Gastroesophageal sphincter (tissue), 4 donors: ENCODE results near the gene E4F1. TPM values are rescaled to one million over a fixed set of nuclear protein-coding genes. Genes with fewer than 3 reads are reported as not detected.

ENCODE experiments used
- ATAC-seq: fragments of 150-250 bp; one replicate; pipeline ENCODE4 v1.9.1; 2016; ENCODE audit warnings: mild to moderate bottlenecking, moderate library complexity
- H3K27ac ChIP-seq, 4 donors: fragments of 200-600 bp; sonication (generic) in 3 of 4; 1 replicate in 3 of 4; 2 replicates in 1 of 4; pipeline ENCODE4 v1.5.1; 2016 to 2019
- H3K27me3 ChIP-seq: fragments of 200-600 bp; sonication (generic); one replicate; pipeline ENCODE4 v1.5.1; 2019
- H3K36me3 ChIP-seq, 2 donors: fragments of 200-600 bp; sonication (generic); one replicate each; pipeline ENCODE4 v1.5.1; 2019; ENCODE audit warnings: control low read depth in 1 of 2
- H3K4me1 ChIP-seq, 3 donors: fragments of 200-600 bp; sonication (generic); 1 replicate in 2 of 3; 2 replicates in 1 of 3; pipeline ENCODE4 v1.5.1; 2016 to 2019; ENCODE audit warnings: control low read depth in 2 of 3
- H3K4me3 ChIP-seq, 2 donors: fragments of 200-600 bp; sonication (generic); one replicate each; pipeline ENCODE4 v1.5.1; 2019; ENCODE audit warnings: mild to moderate bottlenecking in 1 of 2, moderate library complexity in 1 of 2
- H3K9me3 ChIP-seq, 3 donors: fragments of 200-600 bp; sonication (generic); one replicate each; pipeline ENCODE4 v1.5.1; 2017 to 2019; ENCODE audit warnings: control low read depth in 2 of 3
- EP300 ChIP-seq: sonication (generic); formaldehyde crosslinking; IDR thresholded peaks from one replicate; pipeline ENCODE4 v1.6.1; 2017; ENCODE audit warnings: antibody characterized with exemption, mild to moderate bottlenecking
- POLR2A ChIP-seq, 2 donors: fragments of 450-650 bp; IDR thresholded peaks; one replicate each; pipeline ENCODE4 v1.6.1; 2017; ENCODE audit warnings: antibody characterized with exemption in 2 of 2, mild to moderate bottlenecking in 2 of 2, moderate library complexity in 1 of 2
- POLR2AphosphoS5 ChIP-seq: sonication (generic); formaldehyde crosslinking; IDR thresholded peaks from one replicate; pipeline ENCODE4 v1.6.1; 2017; ENCODE audit warnings: antibody characterized with exemption
- WGBS, 2 donors: methylation state at CpG; one replicate each; pipeline ENCODE4 v1.1.5; 2018; ENCODE audit warnings: low coverage in 1 of 2; 5-methylcytosine and 5-hydroxymethylcytosine counted together
- total RNA-seq, 4 donors: library from RNA; depleted of rRNA; stranded (reverse); fragments of >200 nt; gene quantifications; one replicate each; pipeline ENCODE4 v1.1.0, GENCODE V29; 2016
- TF ChIP-seq, protein P1 (sequence below), 4 experiments: fragments of 200-600 bp in 2 of 4; fragments of 450-650 bp in 2 of 4; sonication (generic) in 1 of 4; IDR thresholded peaks; one replicate each; pipeline ENCODE4 v1.5.1; 2017 to 2019; ENCODE audit warnings: antibody characterized with exemption in 4 of 4, mild to moderate bottlenecking in 2 of 4, moderate library complexity in 2 of 4

Gene E4F1
- total RNA-seq, 4 donors from 2014 or later: 23.1 to 35.2 (median 28.8) TPM

DNA sequence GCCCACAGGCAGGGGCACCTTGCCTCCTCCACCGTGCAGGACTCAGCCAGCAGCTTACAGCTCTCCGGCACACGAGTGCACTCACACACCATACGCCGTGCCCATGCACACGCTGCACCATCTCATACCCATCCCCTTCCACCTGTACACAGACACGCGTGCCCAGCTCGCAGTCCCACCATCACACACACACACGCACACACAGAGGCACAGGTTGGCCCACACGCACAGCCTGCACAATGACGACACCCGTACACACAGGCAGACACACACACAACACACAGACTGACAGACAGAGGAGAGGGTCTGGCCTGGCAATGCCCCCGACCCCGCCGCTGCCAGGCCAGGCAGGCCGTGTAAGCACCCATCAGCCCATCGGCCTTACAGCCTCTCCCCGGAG is 39.0 kb upstream of the E4F1 start:
- Histone ChIP-seq H3K4me1 (no peaks in the 10 kb centered on the region), H3K4me3 (no peak overlapping the region), H3K9me3 (no peaks in the 10 kb centered on the region), H3K27me3 (peaks cover 4% of the 10 kb centered on the region), H3K27ac (no peak overlapping the region), H3K36me3 (no peaks in the 10 kb centered on the region)
- ATAC-seq: no peak
- TF ChIP-seq, protein P1, sequence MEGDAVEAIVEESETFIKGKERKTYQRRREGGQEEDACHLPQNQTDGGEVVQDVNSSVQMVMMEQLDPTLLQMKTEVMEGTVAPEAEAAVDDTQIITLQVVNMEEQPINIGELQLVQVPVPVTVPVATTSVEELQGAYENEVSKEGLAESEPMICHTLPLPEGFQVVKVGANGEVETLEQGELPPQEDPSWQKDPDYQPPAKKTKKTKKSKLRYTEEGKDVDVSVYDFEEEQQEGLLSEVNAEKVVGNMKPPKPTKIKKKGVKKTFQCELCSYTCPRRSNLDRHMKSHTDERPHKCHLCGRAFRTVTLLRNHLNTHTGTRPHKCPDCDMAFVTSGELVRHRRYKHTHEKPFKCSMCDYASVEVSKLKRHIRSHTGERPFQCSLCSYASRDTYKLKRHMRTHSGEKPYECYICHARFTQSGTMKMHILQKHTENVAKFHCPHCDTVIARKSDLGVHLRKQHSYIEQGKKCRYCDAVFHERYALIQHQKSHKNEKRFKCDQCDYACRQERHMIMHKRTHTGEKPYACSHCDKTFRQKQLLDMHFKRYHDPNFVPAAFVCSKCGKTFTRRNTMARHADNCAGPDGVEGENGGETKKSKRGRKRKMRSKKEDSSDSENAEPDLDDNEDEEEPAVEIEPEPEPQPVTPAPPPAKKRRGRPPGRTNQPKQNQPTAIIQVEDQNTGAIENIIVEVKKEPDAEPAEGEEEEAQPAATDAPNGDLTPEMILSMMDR (IDR thresholded peaks at IDR 0.05): no peak
- TF ChIP-seq POLR2AphosphoS5 (no peak), EP300 (no peak), POLR2A (IDR thresholded peaks at IDR 0.05) (no peak)
- no CpG with 5 or more reads among the region's 19 CpGs for WGBS, 2 donors

DNA sequence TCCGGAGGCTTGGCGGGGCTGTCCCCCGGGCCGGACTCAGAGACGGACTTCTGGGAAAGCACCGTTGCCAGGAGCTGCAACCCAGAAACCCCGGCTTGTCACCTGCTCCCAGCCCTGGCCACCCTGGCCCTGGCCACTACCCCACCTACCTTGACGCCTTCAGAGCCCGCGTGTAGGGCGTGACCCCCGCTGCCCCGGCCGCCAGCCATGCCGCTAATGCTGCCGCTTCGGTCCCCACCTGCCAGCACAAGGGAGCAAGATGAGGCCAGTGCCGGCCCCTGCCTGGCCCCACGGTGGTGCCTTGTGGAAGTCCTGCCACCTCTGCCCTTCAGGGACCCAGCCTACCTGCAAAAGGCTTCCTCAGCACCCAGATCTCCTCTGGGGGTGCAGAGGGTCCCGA is 38.4 kb upstream of the E4F1 start:
- no peak for ATAC-seq
- H3K4me3 ChIP-seq: no peak overlapping the region
- no peaks in the 10 kb centered on the region for H3K36me3 ChIP-seq
- 100% methylated on average over 1 of the region's 20 CpGs; no CpG with 5 or more reads in 1 of the 2 donors for WGBS, 2 donors
- TF ChIP-seq, protein P1 (IDR thresholded peaks at IDR 0.05): no peak
- TF ChIP-seq POLR2AphosphoS5 (no peak), EP300 (no peak), POLR2A (IDR thresholded peaks at IDR 0.05) (no peak)
- no peak overlapping the region for H3K27ac ChIP-seq
- no peaks in the 10 kb centered on the region for H3K4me1 ChIP-seq
- no peaks in the 10 kb centered on the region for H3K27me3 ChIP-seq
- no peaks in the 10 kb centered on the region for H3K9me3 ChIP-seq

DNA sequence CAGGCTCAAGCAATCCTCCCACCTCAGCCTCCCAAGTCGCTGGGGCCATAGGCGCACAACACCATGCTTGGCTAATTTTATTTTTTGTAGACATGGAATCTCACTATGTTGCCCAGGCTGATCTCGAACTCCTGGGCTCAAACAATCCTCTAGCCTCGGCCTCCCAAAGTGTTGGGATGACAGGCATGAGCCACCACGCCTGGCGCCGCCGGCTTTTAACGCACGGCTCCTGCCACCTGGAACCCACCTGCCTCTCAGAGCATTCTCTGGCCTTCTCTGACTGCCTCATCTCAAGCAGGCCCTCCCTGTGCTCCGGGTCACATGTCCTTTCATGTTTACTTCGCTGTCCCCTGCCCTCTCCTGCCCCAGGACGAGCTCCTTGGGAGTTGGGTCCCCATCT is 37.3 kb upstream of the E4F1 start:
- TF ChIP-seq POLR2AphosphoS5 (no peak), EP300 (no peak), POLR2A (IDR thresholded peaks at IDR 0.05) (no peak)
- TF ChIP-seq, protein P1 (IDR thresholded peaks at IDR 0.05): no peak
- Histone ChIP-seq H3K4me1 (no peaks in the 10 kb centered on the region), H3K4me3 (no peak overlapping the region), H3K36me3 (no peaks in the 10 kb centered on the region), H3K27me3 (no peaks in the 10 kb centered on the region), H3K9me3 (no peaks in the 10 kb centered on the region), H3K27ac (no peak overlapping the region)
- WGBS, 2 donors: 92 to 97% methylated on average over 11 to 12 of the region's 13 CpGs
- ATAC-seq: no peak

DNA sequence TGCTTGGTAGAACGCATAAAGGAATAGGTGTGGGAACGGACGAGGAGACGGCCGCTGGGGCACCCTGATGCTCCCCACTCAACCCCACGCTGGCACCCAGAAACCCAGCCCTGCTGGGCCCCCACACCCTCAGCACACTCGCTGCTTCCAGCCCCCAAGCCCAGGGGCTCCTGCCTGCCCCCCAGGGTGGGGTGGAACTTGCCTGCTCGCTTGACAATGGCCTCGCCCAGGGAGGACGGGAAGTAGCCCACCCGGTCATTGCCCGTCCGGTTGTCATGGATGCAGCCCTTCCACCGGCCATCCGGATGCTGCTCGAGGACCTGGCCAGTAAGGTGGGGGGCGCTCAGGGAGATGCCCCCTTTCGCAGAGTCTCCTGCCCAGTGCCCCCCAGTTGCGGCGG is 36.9 kb upstream of the E4F1 start:
- Histone ChIP-seq H3K27ac (no peak overlapping the region), H3K4me1 (no peaks in the 10 kb centered on the region), H3K27me3 (no peaks in the 10 kb centered on the region), H3K36me3 (no peaks in the 10 kb centered on the region), H3K4me3 (no peak overlapping the region), H3K9me3 (no peaks in the 10 kb centered on the region)
- no CpG with 5 or more reads among the region's 20 CpGs for WGBS, 2 donors
- TF ChIP-seq, protein P1 (IDR thresholded peaks at IDR 0.05): no peak
- no peak for TF ChIP-seq POLR2AphosphoS5
- TF ChIP-seq POLR2A (IDR thresholded peaks at IDR 0.05): no peak
- no peak for TF ChIP-seq EP300
- ATAC-seq: no peak

DNA sequence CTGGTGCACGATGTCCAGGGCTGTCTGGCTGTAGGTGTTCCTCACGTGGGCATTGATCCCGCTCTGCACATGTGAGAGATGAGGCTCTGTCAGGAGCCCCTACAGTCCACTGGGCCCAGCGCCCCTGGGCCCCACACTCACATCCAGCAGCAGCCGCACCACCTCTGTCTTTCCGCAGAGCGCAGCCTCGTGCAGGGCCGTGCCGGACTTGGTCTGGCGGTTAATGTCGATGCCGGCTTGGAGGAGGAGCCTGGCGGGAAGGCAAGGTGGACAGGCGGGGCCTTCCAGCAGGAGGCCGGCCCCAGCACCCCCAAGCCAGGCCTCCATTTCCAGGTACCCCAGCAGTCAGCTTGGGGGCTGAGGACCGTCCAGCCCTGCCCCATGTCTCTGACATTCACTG is 36.2 kb upstream of the E4F1 start:
- H3K36me3 ChIP-seq: no peaks in the 10 kb centered on the region
- no peak for ATAC-seq
- no peak overlapping the region for H3K4me3 ChIP-seq
- H3K27ac ChIP-seq: no peak overlapping the region
- no peak for TF ChIP-seq POLR2A (IDR thresholded peaks at IDR 0.05)
- no peak for TF ChIP-seq POLR2AphosphoS5
- no peak for TF ChIP-seq EP300
- TF ChIP-seq, protein P1 (IDR thresholded peaks at IDR 0.05): no peak
- H3K9me3 ChIP-seq: no peaks in the 10 kb centered on the region
- 80% methylated on average over 1 of the region's 17 CpGs; no CpG with 5 or more reads in 1 of the 2 donors for WGBS, 2 donors
- H3K4me1 ChIP-seq: no peaks in the 10 kb centered on the region
- no peaks in the 10 kb centered on the region for H3K27me3 ChIP-seq
